ENCODE results near the gene ZNF320.
"Not testable (repeated sequence)": the region's sequence is repeated elsewhere in the genome, so short reads cannot be mapped to it uniquely, and the experiment has no call there.

The ZNF320 gene

DNA sequence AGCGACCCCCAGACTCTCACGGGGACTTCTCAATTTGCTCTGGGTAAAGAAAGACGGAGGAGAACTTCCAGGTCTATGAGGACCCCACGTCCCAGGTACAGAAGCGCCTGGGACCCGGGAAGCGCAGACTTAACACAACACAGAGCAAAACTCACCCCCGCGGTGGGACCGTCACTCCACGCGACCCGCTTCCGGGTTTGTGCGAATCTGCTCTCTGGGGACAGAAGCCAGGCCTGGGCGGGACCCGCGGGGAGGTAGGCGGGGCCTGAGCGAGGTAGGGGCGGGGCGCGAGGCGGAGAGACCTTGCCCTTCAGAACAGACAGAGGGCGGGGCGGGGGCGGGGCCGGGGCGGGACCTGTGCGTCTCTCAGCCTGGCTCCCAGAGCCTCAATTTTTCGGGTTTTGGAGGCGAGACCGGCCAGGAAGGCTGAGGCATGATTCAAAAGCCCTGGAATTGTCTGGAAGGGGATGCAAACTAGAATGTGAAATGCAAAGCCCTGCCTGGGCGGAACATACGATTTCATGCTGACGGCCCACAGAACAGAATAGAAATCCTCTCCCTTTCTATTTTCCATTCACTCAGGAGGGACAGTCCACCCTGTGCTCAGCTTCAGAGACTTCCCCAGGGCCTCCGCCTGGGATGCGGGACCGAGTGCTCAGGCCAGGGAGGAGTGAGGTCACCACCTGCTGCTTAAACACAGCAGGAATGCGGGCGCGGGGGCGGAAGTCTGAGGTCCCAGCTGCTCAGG lies 45.1 kb upstream of the ZNF320 start:
- H3K4me3 ChIP-seq (ENCODE audit: low read length) = peak overlapping the region; percentile 88
- TF ChIP-seq, protein P1, sequence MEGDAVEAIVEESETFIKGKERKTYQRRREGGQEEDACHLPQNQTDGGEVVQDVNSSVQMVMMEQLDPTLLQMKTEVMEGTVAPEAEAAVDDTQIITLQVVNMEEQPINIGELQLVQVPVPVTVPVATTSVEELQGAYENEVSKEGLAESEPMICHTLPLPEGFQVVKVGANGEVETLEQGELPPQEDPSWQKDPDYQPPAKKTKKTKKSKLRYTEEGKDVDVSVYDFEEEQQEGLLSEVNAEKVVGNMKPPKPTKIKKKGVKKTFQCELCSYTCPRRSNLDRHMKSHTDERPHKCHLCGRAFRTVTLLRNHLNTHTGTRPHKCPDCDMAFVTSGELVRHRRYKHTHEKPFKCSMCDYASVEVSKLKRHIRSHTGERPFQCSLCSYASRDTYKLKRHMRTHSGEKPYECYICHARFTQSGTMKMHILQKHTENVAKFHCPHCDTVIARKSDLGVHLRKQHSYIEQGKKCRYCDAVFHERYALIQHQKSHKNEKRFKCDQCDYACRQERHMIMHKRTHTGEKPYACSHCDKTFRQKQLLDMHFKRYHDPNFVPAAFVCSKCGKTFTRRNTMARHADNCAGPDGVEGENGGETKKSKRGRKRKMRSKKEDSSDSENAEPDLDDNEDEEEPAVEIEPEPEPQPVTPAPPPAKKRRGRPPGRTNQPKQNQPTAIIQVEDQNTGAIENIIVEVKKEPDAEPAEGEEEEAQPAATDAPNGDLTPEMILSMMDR (conservative IDR thresholded peaks at IDR 0.05; ENCODE audit: low read depth, low read length) = no peak
- DNase-seq (ENCODE audit: low read depth) = no peak

DNA sequence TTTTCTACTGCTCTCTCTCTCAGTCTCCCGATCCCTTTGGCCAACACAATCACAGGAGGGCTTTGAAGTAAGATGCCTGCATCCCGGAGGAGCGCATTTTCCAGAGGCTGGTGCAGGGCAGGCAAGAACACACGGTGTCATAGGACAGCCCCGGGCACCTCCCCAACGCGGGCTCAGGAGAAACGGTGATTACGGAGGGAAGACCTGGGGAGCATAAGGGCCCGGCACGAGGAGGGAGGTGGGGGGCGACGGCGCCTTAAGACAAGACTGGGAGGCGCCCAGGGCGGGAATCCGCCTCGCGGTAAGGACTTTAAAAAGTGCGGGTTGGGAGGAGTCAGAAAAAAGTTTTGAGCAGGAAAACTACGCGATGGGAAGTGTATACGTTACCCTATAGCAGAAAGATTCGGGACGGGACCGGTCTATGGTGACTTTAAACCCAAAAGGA lies 44.5 kb upstream of the ZNF320 start:
- TF ChIP-seq, protein P1 (conservative IDR thresholded peaks at IDR 0.05; ENCODE audit: low read depth, low read length) = no peak
- no peak for DNase-seq (ENCODE audit: low read depth)
- H3K4me3 ChIP-seq (ENCODE audit: low read length) = peak overlapping the region; percentile 88

DNA sequence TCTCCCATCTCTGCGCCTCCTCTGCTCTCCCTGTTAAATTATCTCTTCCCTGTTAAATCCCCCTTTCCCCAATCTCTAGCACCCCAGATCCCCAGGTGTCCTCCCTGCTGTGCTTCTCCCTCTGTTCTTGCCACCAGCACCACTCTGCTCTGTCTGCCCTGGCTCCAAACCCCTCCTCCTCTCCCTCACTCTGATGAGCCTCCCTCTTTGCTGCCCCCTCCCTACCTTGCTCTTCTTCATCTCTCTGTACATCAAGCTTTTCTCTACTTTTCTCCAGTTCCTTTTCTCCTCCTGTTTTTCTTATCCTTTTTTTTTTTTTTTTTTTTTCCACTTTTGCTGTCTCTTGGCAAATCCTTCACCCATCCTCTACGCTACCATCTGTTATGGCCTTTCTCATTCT lies 44.1 kb upstream of the ZNF320 start:
- peak overlapping the region; percentile 88 for H3K4me3 ChIP-seq (ENCODE audit: low read length)
- not testable (repeated sequence) for DNase-seq (ENCODE audit: low read depth)

DNA sequence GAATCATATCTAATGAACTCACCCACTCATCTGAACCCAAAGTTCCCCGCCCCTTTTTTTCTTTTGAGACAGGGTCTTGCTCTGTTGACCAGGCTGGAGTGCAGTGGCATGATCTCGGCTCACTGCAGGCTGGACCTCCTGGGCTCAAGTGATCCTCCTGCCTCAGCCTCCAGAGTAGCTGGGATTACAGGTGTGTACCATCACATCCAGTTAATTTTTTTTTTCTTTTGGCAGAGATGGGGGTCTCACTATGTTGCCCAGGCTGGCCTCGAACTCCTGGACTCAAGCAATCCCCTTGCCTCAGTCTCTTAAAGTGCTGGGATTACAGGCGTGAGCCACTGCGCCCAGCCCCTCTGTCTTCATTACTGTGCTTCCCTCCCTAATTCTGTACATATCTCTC lies 43.5 kb upstream of the ZNF320 start:
- H3K4me3 ChIP-seq (ENCODE audit: low read length); DNase-seq (ENCODE audit: low read depth): not testable (repeated sequence)

DNA sequence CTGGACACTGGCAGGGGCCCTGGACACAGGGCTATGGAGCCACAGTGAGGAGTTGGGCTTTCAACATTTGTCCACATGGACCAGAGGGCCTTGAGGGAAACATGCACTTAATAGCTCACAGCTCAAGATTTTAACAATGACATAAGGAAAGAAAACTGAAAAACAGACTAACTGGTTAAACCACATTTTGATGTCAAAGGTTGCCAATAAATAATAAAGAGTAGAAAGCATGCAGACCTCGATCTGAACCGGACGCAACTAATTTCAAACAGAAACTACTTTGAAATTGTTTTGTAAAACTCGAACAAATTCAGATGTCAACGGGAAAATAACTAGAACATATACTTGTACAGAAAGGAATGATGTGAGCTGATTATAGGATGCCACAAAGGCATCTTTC lies 41.3 kb upstream of the ZNF320 start:
- no peak for DNase-seq (ENCODE audit: low read depth)
- no peak overlapping the region for H3K4me3 ChIP-seq (ENCODE audit: low read length)
- TF ChIP-seq, protein P1 (conservative IDR thresholded peaks at IDR 0.05; ENCODE audit: low read depth, low read length) = no peak

DNA sequence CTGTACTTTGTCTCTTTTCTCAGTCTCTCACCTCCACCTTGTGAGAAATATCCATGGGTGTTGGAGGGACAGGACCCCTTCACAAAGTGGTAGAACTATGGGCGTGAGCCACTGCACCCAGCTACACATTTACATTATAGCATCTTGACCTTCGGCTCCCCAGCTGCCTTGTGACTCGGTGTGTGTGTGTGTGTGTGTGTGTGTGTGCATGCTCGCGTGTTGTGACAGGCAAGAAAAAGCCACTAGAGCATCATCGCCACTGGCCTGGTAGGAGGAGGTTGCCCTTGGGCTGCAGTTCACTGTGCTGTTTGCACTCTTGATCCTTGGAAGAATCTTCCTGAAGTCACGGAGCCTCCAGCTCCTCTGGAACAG lies 39.5 kb upstream of the ZNF320 start:
- H3K4me3 ChIP-seq (ENCODE audit: low read length) = no peak overlapping the region
- TF ChIP-seq, protein P1 (conservative IDR thresholded peaks at IDR 0.05; ENCODE audit: low read depth, low read length) = no peak
- DNase-seq (ENCODE audit: low read depth) = no peak

DNA sequence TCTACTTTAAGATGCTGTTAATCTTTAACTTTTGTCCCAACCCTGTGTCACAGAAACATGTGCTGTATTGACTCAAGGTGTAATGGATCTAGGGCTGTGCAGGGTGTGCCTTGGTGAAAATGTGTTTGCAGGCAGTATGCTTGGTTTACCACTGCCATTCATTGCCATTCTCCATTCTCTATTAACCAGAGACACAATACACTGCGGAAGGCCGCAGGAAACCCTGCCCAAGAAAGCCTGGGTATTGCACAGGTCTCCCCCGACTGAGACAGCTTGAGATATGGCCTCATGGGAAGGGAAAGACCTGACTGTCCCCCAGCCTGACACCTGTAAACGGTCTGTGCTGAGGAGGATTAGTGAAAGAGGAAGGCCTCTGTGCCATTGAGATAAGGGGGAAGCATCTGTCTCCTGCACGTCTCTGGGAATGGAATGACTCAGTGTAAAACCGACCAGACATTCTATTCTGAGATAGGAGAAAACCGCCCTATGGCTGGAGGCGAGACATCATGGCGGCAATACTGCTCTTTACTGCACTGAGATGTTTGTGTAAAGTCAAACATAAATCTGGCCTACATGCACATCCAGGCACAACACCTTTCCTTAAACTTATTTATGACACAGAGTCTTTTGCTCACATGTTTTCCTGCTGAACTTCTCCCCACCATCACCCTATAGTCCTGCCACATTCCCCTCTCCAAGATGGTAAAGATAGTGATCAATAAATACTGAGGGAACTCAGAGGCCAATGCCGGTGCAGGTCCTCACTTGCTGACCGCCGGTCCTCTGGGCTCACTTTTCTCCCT lies 38.9 kb upstream of the ZNF320 start:
- TF ChIP-seq, protein P1 (conservative IDR thresholded peaks at IDR 0.05; ENCODE audit: low read depth, low read length) = no peak
- no peak overlapping the region for H3K4me3 ChIP-seq (ENCODE audit: low read length)
- DNase-seq (ENCODE audit: low read depth) = no peak

DNA sequence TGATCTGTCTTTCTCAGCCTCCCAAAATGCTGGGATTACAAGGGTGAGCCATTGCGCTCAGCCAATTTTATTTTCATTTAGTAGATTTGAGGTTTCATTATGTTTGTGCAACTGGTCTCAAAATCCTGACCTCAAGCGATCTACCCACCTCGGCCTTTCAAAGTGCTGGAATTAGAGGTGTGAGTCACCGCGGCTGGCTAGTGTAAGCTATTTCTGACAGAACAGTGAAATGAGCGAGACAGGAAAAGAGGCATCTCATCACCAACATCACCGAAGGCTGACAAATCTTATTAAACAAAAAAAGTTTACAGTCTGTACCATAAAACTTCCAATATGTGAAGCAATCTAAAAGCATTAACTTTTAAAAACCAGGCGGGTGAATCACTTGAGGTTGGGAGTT lies 38.0 kb upstream of the ZNF320 start:
- TF ChIP-seq, protein P1 (conservative IDR thresholded peaks at IDR 0.05; ENCODE audit: low read depth, low read length) = no peak
- H3K4me3 ChIP-seq (ENCODE audit: low read length) = no peak overlapping the region
- DNase-seq (ENCODE audit: low read depth) = no peak

DNA sequence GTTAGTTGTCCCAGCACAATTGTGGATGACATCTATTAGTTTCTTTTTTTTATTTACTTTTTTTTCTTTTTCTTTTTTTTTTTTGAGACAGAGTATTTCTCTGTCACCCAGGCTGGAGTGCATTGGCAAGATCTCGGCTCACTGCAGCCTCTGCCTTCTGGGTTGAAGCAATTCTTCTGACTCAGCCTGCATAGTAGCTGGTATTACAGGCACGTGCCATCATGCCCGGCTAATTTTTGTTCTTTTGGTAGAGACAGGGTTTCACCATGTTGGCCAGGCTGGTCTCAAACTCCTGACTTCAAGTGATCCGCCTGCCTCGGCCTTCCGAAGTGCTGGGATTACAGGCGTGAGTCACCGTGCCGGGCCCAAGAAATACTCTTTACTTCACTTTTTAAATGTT lies 27.2 kb upstream of the ZNF320 start:
- not testable (repeated sequence) for H3K4me3 ChIP-seq (ENCODE audit: low read length); DNase-seq (ENCODE audit: low read depth)
